Hepatic stellate cell (primary cell): ENCODE measurements around the gene BTBD16.

Source experiments
- DNase-seq: peaks from one replicate; pipeline ENCODE4 v3.0.0; 2011; ENCODE audit warnings: low spot score

The BTBD16 gene

DNA sequence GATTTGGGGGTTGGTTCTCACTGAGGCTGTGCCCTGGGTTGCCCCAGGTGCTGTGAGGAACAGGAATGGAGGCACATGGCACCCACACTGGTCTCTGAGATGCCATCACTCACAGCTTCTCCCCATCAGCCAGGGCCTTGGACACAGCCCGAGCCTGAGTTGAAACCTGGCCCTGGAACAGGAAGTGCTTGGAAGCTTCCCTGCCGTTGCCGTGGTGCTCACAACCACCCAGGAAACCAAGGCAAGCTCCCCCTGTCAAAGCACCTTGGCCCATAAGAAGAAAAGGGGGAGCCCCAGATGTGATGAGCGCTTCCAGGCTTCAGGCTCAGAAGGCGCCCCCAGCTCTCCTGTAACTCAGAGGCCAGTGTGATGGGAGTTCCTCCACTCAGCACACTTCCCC is at the start of gene BTBD16:
BTBD16 (plus strand) TSS at position 221 of the 400 bp plus-strand sequence. CDS start 3,786 bp downstream, outside the sequence.
- DNase-seq = no peak

DNA sequence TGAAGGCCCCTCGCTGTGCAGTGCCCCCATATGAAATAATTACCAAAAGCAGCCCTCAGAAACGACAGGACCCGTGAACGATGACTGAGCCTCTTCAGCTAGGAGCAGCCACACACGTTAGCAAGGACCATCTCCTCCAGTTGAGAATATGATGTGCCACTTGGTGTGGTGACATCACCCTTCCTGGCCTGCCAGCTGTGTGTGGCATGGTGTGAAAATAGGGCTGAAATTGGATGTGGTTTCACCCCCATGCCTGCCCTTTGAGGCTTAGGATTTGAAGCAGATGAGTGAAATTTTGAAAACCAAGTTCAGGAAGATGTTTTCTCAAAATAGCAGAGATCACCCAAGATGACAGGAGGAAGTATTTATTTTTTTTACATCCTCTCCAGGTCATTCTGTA is 49.1 kb upstream of the BTBD16 start:
- no peak for DNase-seq

DNA sequence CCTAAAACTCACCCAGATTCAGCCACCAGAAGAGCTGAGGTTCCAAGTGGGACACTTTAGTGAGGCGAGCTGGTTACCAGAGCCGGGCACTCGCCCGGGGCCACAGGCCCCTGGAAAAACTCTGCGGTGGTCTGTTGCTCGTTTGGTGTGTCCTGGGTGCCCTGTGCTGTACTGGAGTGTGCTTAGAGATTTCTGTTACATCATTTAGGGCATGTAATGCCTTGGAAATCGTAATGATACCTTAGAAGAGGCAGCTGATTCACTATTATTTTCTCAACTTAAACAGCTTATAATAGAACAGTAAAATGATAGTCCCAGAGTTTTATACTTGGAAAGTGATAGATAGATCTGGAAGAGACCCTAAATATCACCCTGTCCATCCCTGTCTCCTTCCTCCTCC is 48.5 kb upstream of the BTBD16 start:
- no peak for DNase-seq

DNA sequence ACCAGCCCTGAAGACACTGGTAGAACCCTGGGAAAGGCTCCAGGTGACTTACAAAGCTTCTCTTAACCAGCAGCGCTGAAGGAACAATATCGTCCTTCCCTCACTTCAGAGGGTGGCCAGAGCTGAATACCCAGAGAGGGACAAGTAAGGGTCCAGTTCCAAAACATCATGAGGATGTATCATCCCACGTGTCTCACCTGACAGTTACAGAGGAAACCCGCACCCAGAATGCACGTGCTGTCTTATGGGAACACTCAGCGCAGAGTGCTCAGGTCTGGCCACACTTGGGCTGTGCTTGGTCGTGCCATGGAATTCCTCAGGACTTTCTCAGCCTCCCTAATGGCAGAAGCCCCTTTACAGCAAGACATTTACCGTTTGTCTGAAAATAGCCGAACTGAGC is 46.9 kb upstream of the BTBD16 start:
- DNase-seq = no peak

DNA sequence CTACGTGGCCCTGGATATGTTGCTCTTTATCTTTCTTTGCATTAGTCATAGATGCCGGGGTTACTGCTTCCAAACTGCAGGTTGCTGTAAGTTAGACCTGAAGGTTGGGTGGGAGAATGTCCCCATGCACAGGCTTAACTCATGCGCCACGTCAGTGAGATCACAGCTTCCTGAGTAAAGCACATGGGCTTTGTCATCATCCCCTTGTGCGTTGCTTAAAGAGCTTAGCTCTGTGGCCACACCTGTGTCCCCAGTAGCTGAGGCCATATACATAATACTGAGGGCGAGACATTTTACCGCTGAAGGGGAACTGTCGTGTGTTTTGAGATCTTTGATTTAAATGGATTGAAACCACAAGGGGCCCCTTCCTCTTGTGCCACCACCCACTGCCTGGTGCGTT is 45.8 kb upstream of the BTBD16 start:
- DNase-seq = no peak

DNA sequence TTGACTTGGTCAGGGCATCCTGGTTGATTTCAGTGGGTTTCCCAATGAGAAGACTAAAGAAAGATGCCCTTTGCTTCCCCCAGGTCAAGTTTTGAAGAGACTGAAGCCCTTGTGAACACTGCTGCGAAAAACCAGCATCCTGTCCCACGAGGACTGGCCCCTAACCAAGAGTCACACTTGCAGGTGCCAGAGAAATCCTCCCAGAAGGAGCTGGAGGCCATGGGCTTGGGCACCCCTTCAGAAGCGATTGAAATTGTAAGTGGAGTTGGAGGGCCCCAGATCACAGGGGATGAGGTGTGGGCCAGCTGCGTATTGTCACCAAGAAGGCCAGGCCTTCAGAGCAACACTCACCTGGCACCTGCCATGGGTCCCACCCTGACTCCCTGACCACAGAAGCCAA is 43.3 kb upstream of the BTBD16 start:
- DNase-seq = no peak

DNA sequence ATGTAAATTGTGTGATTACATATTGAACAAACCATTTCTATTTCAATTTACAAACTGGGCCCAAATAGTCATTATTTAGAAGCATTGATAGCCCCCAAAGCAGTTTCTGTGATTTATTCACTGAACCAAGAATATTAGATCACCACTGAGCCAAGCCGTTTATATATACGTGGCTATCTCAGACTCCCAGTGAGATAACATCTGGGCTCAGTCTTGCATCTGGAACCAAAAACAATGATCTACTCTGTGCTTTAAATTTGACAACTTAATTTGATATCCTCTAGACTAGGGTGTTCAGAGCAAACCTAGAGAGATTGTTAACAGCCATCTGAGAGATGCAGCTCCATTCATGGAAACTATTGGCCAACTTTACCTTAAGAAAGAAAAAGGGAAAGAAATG is 41.4 kb upstream of the BTBD16 start:
- no peak for DNase-seq

DNA sequence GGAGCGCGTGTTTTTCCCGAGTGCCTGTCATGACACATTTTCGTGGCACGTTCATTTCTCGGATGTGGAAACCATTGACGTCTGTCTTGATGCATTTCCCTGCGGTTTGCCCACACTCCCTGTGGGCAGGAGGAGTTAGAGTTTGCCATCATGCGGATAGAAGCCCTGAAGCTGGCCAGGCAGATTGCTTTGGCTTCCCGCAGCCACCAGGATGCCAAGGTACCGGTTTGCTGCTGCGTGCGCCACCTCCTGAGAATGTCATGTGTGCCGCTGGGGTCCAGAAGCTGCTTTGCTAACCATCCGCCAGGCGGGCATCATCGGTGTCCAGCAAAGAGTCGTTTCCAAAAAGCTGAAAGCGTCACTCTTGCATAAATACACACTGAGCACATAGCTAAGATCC is 40.9 kb upstream of the BTBD16 start:
- DNase-seq = no peak

DNA sequence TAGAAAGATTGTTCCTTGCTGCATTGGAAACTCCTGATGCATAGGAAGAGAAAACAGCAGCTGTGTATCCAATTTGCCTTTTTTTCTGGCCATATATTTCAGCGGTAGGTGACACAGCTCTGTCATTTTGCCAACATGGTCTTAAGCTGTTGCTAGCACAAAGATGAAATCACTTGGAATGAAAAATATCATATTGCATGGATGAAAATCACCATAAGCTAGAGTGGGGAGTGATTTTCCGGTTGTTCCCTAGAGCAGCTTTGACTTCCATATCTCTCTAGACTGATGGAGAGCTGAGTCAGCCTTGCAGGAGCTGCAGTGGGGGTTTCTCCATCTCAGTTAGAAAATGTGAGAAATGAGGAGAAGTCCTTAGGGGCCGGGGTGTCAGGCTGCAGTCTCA is 38.3 kb upstream of the BTBD16 start:
- peak; percentile 32 for DNase-seq

DNA sequence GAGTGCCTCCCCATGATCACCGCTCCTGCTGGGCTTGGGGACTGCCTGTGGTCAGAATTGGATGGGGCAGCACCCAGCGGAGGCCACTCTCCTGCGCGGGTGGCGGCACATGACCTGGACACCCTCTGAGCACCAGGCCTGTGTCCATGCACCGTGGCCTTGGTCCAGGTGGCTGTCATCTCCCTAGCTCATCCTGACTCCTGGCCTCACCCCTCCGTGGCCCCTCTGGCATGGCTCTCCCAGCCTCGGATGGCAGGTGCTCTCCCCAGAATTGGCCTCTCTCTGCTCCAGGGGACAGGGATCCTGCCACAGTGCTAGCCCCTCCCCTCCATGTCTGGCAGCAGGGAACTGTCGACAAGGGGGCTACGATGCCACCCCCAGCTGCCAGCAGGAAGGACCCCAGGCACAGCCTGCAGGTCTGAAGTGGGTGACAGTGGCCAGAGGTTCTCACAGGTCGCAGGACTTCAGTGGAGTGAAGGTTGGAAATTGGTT is 37.2 kb upstream of the BTBD16 start:
- no peak for DNase-seq

DNA sequence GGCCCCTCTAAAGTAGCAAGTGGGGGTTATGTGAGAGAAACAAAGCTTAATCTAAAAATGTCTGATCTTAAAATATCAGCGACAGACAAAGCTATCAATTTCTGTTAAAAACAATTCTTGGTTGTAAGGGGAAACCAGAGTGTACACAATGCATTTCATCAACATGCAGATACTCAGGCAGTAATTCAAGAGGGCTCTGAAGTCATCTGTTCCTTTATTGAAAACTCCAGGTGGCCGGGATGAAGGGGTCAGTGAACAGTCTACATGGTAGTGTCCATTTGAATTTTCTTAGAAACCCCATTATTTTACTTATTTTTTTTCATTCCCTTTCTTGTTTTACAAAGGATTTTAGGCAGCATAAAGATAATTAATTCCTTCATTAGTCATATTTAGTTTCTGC is 36.7 kb upstream of the BTBD16 start:
- DNase-seq = no peak

DNA sequence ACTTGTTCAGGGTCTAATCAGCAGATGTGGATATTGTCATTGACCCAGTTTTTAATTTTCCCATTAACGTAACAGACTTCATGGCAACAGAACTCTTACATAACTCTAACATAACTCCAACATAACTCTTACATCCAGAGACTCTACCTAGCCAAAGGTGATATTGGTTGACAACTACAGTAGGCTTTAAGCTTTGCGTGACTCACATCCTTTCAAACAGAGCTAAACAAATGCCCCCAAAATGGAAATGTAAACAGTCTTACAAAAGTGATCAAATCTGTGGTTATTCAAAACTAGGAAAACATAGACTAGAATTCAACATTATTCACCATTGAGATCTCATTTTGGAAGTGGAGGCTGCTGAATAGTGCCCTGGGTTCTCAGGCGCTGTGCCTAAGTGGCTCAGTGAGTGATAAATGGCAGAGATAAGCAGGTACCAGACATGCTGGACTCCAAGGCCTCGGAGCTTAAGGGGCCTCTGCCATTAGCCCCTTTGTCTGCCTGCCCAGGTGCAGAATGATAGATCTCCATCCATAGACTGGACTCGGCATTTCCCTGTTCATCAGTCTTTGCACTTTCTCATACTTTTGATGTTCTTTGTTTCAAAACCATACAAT is 34.3 kb upstream of the BTBD16 start:
- DNase-seq = no peak

DNA sequence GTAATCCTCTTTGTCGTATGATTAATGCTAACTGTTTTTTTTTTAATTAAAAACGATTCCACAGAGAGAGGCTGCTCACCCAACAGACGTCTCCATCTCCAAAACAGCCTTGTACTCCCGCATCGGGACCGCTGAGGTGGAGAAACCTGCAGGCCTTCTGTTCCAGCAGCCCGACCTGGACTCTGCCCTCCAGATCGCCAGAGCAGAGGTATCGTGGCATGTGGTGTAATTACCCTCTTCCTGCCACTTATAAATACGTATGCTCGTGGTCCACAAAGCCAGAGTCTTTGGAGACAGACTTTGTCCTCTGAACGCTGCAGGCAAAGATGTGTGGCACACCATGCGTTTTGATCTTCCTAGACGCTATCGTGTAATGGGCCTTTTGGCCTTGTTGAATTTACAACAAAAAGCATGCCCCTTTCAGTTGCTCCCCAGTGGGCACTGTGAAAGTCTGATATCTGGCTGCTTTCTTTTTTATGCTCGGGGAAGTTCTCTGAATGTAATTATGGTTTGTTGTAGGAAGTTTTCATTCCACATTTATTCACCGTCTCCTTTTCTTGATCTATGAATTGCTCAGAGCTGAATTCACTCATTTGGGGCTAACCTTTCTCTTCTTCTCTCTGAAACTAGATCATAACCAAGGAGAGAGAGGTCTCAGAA is 33.6 kb upstream of the BTBD16 start:
- no peak for DNase-seq

DNA sequence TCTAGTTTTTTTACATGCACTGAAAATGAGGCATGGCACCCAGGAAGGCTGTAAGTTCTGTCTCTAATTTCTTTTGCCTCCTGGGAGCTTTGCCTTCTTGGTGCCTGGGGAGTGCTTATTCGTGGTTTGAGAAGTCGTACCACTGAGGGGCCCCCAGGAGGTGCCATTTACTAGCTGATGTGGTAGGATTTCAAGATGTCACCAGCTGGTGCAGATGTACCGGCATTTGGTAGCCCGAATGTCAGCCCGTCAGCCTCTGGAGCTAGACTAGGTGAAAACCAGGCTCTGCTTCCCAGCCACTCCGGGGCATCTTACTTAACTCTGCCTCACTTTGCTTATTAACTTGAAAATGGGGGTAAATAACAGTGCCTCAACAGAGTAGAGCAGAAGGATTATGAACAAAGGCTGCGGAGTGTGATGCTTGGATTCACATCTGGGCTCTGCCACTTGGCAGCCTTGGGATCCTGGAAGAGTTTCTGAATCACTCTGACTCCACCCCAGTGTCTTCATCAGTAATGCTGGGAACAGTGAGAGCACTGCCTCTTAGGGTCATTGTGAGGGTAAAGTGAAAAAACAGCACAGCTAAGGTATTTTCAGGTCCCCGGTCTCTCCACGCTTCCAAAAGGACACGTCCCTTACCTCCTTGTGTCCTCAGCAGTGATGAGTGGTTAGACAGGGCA is 31.4 kb upstream of the BTBD16 start:
- DNase-seq = no peak

DNA sequence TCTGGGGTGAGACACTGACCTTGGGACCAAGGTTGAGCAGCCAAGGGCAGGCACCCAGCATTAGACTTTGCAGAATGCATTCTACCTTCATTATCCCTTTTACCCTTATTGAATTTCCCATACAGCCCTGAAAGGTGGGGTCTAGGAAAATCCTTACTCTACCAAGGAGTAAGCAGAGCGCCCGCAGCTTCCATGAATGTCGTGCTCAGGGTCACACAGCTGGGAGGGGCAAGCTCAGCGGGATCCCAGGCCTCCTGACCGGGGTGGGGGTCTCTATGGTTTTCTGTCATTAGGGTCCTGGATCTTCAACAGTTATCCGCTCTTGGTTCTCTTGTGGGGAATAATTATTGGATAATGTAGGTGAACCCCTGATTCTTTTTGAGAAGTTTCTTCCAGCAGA is 30.7 kb upstream of the BTBD16 start:
- no peak for DNase-seq

DNA sequence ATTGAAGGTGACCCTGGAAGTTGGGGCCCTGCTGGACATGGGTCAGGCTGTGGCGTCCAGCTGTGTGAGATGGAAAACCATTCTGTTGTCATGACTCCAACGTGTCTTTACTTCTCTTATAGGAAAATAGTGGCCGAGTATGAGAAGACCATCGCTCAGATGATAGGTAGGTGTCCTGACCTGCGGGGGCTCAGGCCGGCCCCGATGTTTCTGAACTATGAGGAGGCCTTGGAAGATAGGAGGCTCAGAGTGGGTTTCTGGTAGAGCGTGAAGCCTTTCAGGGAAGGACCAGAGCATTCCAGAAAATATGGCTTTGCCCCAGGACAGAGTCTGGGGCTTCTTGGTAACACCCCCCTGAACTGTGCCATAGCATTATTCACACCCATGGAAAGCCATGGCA is 29.3 kb upstream of the BTBD16 start:
- no peak for DNase-seq

DNA sequence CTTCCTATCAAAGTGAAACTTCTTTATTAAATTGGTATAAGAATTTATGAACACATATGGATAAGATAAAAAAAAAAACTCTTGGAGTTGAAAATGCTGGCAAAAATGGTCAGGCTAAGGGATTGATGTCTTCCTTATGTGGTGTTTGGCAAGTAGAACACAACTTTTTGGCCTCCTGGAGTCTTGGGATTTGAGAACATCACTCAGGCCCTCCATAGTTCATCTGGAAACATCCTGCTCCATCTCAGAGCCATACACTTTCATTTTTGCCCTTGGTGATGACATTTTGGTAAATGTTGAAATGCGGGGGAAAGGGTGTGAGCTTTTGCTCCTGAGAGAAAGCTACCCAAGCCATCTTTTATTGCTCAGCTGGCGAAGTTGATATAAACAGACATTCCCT is 27.5 kb upstream of the BTBD16 start:
- no peak for DNase-seq

DNA sequence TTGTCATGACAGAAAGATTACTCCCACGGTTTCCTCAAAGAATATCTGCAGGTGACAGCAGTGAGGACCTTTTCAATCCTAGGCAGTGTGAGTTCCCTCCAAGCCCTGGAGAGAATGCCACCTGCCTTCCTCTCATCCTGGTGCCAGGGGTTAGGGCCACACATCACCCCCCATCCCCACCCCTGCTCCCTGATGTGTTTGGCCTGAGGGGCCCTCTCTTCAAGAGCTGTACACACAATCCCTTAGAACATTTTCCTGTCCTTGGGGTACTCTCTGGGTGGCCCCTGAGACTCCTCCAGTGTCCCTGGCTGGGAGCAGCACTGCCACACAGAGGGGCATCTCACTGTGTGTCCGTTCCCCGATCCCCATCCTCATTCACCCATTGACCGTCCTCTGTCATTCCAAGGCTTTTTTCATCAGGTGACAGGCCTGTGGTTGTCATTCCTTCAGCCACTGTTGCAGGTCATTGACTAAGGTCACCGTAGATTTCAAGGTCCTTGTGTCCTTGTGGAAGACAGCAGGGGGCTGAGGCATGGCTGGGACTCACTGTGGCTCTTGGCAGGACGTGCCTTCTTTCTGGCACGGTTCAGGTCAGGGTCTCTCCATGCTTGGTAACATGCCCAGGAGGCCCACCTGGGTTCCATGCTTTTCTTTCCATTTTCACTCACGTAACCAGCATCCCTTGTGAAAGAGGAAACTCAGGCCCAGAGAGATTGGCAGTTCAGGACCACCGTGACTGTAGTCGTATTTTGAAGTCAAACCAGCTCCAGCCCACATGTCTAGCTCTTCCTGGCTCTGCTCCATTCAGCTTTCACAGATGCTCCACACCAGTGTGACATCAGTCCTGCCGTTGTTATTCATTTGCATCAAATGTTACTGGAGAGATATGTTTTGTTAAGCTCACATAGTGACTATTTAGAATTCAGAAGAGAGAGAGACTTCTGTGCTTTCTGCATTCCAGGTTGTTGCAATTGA is 26.8 kb upstream of the BTBD16 start:
- DNase-seq = no peak

DNA sequence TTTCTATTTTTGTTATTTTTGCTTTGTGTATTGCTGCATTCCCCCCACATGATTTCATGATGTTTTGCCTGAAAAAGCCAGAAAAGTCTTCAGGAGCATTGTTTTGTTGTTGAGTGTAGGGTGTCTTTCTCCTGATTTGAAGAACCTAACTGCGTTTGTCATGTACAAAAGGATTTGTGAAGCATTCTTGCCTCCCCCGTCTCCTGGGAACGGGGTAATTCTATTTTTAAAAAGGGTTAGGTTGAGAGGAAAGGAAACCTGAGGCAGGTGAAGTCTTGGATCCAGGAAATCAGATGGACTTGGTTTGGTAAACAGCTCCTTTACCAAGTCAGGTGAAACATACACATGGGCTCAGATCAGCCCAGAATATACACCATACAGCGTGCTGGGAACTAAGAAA is 26.0 kb upstream of the BTBD16 start:
- DNase-seq = no peak

DNA sequence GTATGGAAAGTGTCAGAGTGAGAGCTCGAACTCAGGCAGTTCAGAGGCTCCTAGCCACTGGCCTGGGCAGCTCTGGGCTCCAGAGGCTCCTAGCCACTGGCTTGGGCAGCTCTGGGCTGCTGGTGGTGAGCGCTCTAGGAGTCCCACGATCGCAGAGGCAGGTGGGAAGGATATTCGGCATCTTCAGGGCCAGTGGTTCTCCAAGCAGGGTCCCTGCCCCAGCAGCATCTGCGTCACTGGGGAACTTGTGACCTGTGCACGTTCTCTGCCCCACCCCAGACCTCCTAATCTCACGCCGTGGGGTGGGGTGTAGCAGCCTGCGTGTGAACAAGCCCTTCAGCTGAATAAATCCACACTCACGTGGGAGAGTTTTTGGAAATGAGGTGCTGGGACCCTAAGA is 25.2 kb upstream of the BTBD16 start:
- DNase-seq = no peak

DNA sequence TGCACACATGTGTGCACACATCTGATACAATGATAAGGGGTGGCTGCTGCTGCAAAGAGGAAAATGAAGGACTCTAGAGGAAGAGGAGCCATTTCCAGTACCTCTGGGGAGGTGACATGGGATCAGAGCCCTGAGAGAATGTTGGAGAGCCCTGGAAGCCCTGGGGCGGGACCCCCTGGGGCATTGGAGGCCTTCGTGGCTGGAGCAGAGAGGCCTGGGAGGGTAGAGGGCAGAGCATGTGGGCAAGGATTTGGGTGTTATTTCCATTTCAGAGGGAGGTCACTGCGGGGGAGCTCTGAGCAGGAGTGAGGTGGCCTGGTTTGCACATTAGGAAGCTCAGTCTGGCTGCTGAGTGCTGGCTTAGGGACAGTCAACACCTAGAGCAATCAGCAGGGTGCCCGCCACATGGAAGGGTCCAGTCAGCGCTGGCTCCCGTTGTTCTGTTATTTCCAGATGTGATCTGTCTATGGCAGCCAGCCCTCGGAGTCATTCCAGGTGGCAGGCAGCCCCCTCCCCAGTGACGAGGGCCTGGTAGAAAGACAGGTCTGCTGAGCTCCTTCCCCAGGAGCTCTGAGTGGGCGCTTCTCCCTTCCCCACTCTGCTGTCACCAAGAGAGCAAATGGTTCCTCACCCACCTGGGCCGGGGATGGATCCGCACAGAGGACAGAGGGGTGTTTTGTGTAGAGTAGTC is 24.1 kb upstream of the BTBD16 start:
- no peak for DNase-seq
